BE2C (cell line): ENCODE data around the gene MUC5B.

Source experiments
- DNase-seq: peaks from one replicate; pipeline ENCODE4 v3.0.0-alpha.2; 2020
- H3K27me3 ChIP-seq: fragments of 250-450 bp; sonication (Bioruptor Pico); 2 replicates; pipeline ENCODE4 v1.5.1; 2020; ENCODE audit warnings: mild to moderate bottlenecking
- H3K36me3 ChIP-seq: fragments of 250-450 bp; sonication (Bioruptor Pico); 2 replicates; pipeline ENCODE4 v1.5.1; 2020; ENCODE audit warnings: mild to moderate bottlenecking
- H3K4me1 ChIP-seq: fragments of 250-450 bp; sonication (Bioruptor Pico); 2 replicates; pipeline ENCODE4 v1.5.1; 2020
- H3K4me3 ChIP-seq: 2 replicates; pipeline ENCODE4 v1.5.1; 2011; ENCODE audit warnings: low read depth, low read length
- H3K9me3 ChIP-seq: fragments of 250-450 bp; sonication (Bioruptor Pico); 2 replicates; pipeline ENCODE4 v1.5.1; 2020
- TF ChIP-seq, protein P1 (sequence below): IDR thresholded peaks from 2 replicates; pipeline ENCODE4 v1.5.1; 2012; ENCODE audit warnings: mild to moderate bottlenecking, low read depth, low read length

MUC5B gene

DNA sequence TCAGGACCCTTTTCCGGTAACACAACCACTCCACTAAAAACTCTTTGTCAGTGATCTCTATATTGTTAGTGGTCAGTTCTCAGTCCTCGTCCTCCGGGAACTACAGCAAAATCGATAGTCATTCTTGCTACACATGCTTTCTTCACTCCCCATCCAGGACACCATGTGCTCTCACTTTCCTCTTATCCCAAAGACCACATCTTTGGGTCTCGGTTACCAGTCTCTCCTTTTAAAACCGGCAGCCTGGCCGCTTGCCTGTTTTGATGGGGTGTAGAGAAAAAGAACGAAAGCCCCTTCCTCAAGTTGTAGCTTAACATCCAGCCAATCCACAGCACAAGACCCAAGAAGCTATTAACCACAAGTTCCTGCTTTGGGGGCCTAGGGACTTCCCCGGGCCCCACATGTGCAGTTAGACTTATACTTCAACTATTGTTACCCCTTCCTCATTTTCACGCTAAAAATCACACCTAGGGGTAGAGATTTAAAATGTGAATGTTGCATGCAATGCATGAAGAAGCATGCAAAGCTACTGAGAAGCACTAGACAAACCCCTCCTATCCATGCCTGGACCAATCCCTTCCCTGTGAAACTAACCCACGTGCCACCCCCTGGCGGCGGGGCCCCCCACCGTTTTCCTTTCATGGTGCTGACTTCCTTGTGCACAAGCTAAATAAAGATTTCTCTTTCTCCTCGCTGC lies 88.1 kb downstream of the MUC5B start:
- TF ChIP-seq, protein P1, sequence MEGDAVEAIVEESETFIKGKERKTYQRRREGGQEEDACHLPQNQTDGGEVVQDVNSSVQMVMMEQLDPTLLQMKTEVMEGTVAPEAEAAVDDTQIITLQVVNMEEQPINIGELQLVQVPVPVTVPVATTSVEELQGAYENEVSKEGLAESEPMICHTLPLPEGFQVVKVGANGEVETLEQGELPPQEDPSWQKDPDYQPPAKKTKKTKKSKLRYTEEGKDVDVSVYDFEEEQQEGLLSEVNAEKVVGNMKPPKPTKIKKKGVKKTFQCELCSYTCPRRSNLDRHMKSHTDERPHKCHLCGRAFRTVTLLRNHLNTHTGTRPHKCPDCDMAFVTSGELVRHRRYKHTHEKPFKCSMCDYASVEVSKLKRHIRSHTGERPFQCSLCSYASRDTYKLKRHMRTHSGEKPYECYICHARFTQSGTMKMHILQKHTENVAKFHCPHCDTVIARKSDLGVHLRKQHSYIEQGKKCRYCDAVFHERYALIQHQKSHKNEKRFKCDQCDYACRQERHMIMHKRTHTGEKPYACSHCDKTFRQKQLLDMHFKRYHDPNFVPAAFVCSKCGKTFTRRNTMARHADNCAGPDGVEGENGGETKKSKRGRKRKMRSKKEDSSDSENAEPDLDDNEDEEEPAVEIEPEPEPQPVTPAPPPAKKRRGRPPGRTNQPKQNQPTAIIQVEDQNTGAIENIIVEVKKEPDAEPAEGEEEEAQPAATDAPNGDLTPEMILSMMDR, result no peak
- H3K4me3 ChIP-seq, result no peak overlapping the region
- no peak for DNase-seq
- H3K4me1 ChIP-seq, result no peaks in the 10 kb centered on the region
- no peaks in the 10 kb centered on the region for H3K27me3 ChIP-seq
- no peaks in the 10 kb centered on the region for H3K9me3 ChIP-seq
- H3K36me3 ChIP-seq, result no peaks in the 10 kb centered on the region
